Stomach smooth muscle (tissue), 2 donors: ENCODE data around the gene ALX4.

Experiments used
- H3K27ac ChIP-seq: one replicate; pipeline ENCODE4 v1.7.0; 2013; ENCODE audit warnings: mild to moderate bottlenecking, low read length, inconsistent platforms
- H3K27me3 ChIP-seq, 2 donors: one replicate each; pipeline ENCODE4 v1.7.0; 2013; ENCODE audit warnings: low read length in 2 of 2; ENCODE audit not compliant: insufficient read depth in 2 of 2, control insufficient read depth in 1 of 2
- H3K36me3 ChIP-seq, 2 donors: one replicate each; pipeline ENCODE4 v1.7.0; 2013; ENCODE audit warnings: low read length in 2 of 2; ENCODE audit not compliant: control insufficient read depth in 2 of 2, insufficient read depth in 2 of 2
- H3K4me1 ChIP-seq: one replicate; pipeline ENCODE4 v1.7.0; 2013; ENCODE audit warnings: low read length; ENCODE audit not compliant: control insufficient read depth, insufficient read depth
- H3K4me3 ChIP-seq, 2 donors: one replicate each; pipeline ENCODE4 v1.7.0; 2013; ENCODE audit warnings: low read length in 2 of 2
- H3K9ac ChIP-seq, 2 donors: one replicate each; pipeline ENCODE4 v1.7.0; 2013; ENCODE audit warnings: low read length in 2 of 2, mild to moderate bottlenecking in 1 of 2
- H3K9me3 ChIP-seq, 2 donors: one replicate each; pipeline ENCODE4 v1.7.0; 2013; ENCODE audit warnings: low read length in 2 of 2; ENCODE audit not compliant: control insufficient read depth in 2 of 2
- donor health status: healthy.
- donor health status: Pancreatic carcinoma.

ALX4 gene

GRCh38 chr11:44324749-44325525, 15.0 kb upstream of the ALX4 start:
- no peaks in the 10 kb centered on the region for H3K36me3 ChIP-seq
- peaks cover 67 to 71% of the 10 kb centered on the region in 2 donors for H3K27me3 ChIP-seq
- no peak overlapping the region for H3K4me3 ChIP-seq
- H3K9me3 ChIP-seq = no peaks in the 10 kb centered on the region
- H3K9ac ChIP-seq = no peak overlapping the region
- no peak overlapping the region for H3K27ac ChIP-seq
- peaks cover 5% of the 10 kb centered on the region for H3K4me1 ChIP-seq

- H3K4me3 ChIP-seq = no peak overlapping the region
- H3K27ac ChIP-seq = no peak overlapping the region
- no peaks in the 10 kb centered on the region for H3K9me3 ChIP-seq
- H3K4me1 ChIP-seq = peaks cover 5% of the 10 kb centered on the region
- no peaks in the 10 kb centered on the region for H3K36me3 ChIP-seq
- H3K9ac ChIP-seq = no peak overlapping the region
- peaks cover 67 to 71% of the 10 kb centered on the region in 2 donors for H3K27me3 ChIP-seq
Observed at GRCh38 chr11:44324222-44324621, 14.3 kb upstream of the ALX4 start.

- H3K9ac ChIP-seq = no peak overlapping the region
- H3K4me3 ChIP-seq = no peak overlapping the region
- peaks cover 5% of the 10 kb centered on the region for H3K4me1 ChIP-seq
- no peak overlapping the region for H3K27ac ChIP-seq
- H3K9me3 ChIP-seq = no peaks in the 10 kb centered on the region
- peaks cover 75% of the 10 kb centered on the region in 2 donors for H3K27me3 ChIP-seq
- no peaks in the 10 kb centered on the region for H3K36me3 ChIP-seq
Observed at GRCh38 chr11:44322243-44322642, 12.3 kb upstream of the ALX4 start.

- peaks cover 14% of the 10 kb centered on the region for H3K4me1 ChIP-seq
- H3K9me3 ChIP-seq = no peaks in the 10 kb centered on the region
- H3K9ac ChIP-seq = no peak overlapping the region
- no peak overlapping the region for H3K27ac ChIP-seq
- no peak overlapping the region for H3K4me3 ChIP-seq
- peaks cover 75% of the 10 kb centered on the region in 2 donors for H3K27me3 ChIP-seq
- no peaks in the 10 kb centered on the region for H3K36me3 ChIP-seq
Observed at GRCh38 chr11:44321059-44321458, 11.1 kb upstream of the ALX4 start.

DNA sequence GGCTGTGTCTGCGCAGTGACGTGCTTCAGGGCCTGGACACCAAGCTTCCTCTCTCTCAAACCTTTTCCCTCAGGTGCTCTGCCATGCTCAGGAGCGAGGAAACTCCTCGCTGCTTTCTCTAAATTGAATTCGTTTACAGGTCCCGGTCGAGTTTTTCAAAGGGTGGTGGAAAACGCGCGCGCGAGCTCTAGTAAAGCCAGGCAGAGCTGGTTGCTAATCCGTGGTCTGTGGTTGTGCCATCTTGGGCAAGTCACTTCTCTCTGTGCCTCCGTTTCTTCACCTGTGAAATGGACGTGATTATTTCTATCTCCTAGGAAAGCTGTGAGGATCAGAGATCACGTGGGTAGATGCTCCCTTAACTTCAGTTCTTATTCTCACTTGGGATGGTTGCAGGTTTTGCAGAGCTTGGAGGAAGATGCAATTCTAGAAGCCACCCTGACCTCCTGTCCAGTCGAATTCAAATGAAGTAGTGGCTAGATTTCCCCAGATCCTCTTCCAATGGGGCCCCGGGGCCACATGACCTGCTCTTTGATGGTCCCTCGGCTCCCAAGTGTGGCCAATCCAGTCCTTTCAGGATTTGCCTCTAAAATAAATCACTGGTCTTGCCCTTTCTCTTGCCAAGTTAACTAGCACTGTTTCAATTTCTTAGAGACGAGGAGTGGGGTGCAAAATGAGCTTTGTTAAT, 10.5 kb upstream of the ALX4 start:
- Histone ChIP-seq H3K9ac (no peak overlapping the region), H3K9me3 (no peaks in the 10 kb centered on the region), H3K27ac (no peak overlapping the region), H3K36me3 (no peaks in the 10 kb centered on the region), H3K4me1 (peaks cover 17% of the 10 kb centered on the region), H3K27me3 (peaks cover 76 to 77% of the 10 kb centered on the region in 2 donors), H3K4me3 (no peak overlapping the region)

DNA sequence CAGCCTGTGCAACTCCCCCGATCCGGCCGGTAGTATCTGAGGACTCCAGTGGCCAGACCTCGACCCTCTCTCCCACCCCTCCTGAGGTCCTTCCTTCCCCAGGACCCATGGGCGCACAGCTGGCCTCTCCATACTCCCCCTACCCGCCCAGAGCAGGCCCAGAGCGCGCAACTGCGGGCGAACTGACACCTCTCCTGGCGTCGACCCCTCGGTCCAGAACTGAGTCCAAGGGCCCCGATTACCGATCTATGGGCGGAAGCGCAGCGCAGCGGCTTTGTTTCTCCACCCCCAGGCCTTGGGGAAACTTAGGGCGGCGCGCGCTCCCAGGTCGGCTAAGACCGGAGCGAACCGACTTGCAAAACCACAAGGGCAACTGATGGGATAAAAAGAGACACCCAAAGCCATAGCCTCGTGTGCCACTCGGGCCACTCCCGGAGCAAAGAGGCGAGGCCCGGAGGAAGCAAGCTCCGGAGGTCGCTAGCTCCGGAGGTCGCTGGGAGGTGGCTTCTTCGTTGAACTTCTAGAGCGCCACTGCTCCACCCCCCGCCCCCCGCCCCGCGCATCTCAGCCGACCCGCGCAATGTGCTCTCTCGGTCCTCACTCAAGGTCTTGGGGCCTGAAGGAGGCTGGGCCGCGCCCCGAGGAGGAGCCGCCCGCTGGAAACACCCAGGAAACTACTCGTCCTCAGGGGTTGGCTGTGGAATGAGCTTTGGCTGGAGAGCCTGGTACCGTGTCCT, 9.8 kb upstream of the ALX4 start:
- no peak overlapping the region for H3K9ac ChIP-seq
- no peak overlapping the region for H3K27ac ChIP-seq
- H3K9me3 ChIP-seq = no peaks in the 10 kb centered on the region
- H3K4me3 ChIP-seq = no peak overlapping the region
- no peaks in the 10 kb centered on the region for H3K36me3 ChIP-seq
- H3K27me3 ChIP-seq = peaks cover 75 to 76% of the 10 kb centered on the region in 2 donors
- peaks cover 17% of the 10 kb centered on the region for H3K4me1 ChIP-seq

DNA sequence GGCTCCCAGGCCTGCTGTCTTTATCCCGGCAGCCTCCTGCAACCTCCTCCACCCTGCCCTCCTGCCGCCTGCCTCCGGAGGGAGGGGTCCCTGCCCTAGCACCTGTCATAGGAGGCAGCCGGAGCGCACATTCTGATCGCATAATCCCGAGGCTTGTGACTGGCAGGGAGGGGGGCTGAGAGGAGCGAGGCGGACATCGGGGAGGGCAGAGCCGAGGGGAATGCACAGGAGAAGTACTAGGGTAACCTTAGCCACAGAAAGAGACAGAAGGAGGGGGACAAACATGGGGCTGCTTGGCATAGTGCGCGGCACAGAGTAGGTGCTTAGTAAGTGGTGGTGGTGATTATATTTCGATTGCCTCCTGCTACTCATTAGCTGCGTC, 9.2 kb upstream of the ALX4 start:
- Histone ChIP-seq H3K9ac (no peak overlapping the region), H3K4me1 (peaks cover 17% of the 10 kb centered on the region), H3K27ac (no peak overlapping the region), H3K36me3 (no peaks in the 10 kb centered on the region), H3K27me3 (peaks cover 75 to 81% of the 10 kb centered on the region in 2 donors), H3K4me3 (no peak overlapping the region), H3K9me3 (no peaks in the 10 kb centered on the region)

- Histone ChIP-seq H3K4me3 (no peak overlapping the region), H3K9me3 (no peaks in the 10 kb centered on the region)
Observed at GRCh38 chr11:44318369-44318768, 8.4 kb upstream of the ALX4 start.

GRCh38 chr11:44316659-44317240, 6.8 kb upstream of the ALX4 start:
- no peak overlapping the region for H3K27ac ChIP-seq
- H3K4me1 ChIP-seq = peaks cover 20% of the 10 kb centered on the region
- no peaks in the 10 kb centered on the region for H3K9me3 ChIP-seq
- no peaks in the 10 kb centered on the region for H3K36me3 ChIP-seq
- H3K4me3 ChIP-seq = peak overlapping the region; percentile 43 to 63
- peaks cover 80 to 88% of the 10 kb centered on the region in 2 donors for H3K27me3 ChIP-seq
- H3K9ac ChIP-seq = no peak overlapping the region

More at GRCh38 chr11:44318369-44318768, 8.4 kb upstream of the ALX4 start:
- peaks cover 20% of the 10 kb centered on the region for H3K4me1 ChIP-seq
- H3K27me3 ChIP-seq = peaks cover 76 to 82% of the 10 kb centered on the region in 2 donors
- H3K9ac ChIP-seq = no peak overlapping the region
- no peaks in the 10 kb centered on the region for H3K36me3 ChIP-seq
- no peak overlapping the region for H3K27ac ChIP-seq

GRCh38 chr11:44315947-44316658, 6.2 kb upstream of the ALX4 start:
- Histone ChIP-seq H3K4me1 (peaks cover 20% of the 10 kb centered on the region), H3K9me3 (no peaks in the 10 kb centered on the region), H3K27ac (no peak overlapping the region), H3K27me3 (peaks cover 83 to 91% of the 10 kb centered on the region in 2 donors), H3K36me3 (no peaks in the 10 kb centered on the region), H3K4me3 (peak overlapping the region; percentile 43 to 63), H3K9ac (no peak overlapping the region)
